Heart left ventricle (tissue), 13 donors: ENCODE measurements around the gene CTNND2.

Experiments used
- CTCF ChIP-seq, 12 donors: fragments of 200-600 bp; sonication (generic) in 4 of 12; IDR thresholded peaks; one replicate each; pipeline versions ENCODE4 v1.5.0 to v1.8.0; 2018 to 2022; ENCODE audit warnings: antibody characterized with exemption in 12 of 12, mild to moderate bottlenecking in 5 of 12
- POLR2A ChIP-seq, 2 donors: fragments of 450-650 bp; IDR thresholded peaks; one replicate each; pipeline ENCODE4 v1.6.1; 2017; ENCODE audit warnings: antibody characterized with exemption in 2 of 2, mild to moderate bottlenecking in 2 of 2, moderate library complexity in 2 of 2
- donor health status: ischemic (EF 13 %, LVEDD 7.1; RV severe dilation, severe dysfunction).
- donor health status: DM: no; HTN: yes; CAD: no.
- donor health status: DM: no; HTN: no; CAD: no.
- donor health status: ischemic (EF 25% LVEDD 6.9; RV normal size, moderate dysfunction).
- donor health status: ischemic (EF 25% LVEDD 5.7; RV mildly dilated, moderate dysfunction).
- donor health status: ischemic (EF 35%, LVEDD 5.7; RV mildly dilated, moderate dysfunction).
- donor health status: nonischemic (EF 11% LVEDD 7.7; RV severe dilation, severe dysfunction).
- donor health status: DM: yes; HTN: yes; CAD: no.
- donor health status: PGD.
- donor health status: ischemic (EF 29% LVEDD 5.4; RV normal size, mild dysfunction).
- donor health status: nonischemic (EF 23%, LVEDD 6.1; RV moderate dilation, normal function).

- no peak for TF ChIP-seq CTCF (IDR thresholded peaks at IDR 0.05)
- TF ChIP-seq POLR2A (IDR thresholded peaks at IDR 0.05) = no peak
Observed at GRCh38 chr5:11329679-11330078, 574.6 kb downstream of the CTNND2 start.
